ENCODE measurements around the gene GPBP1L1.
"Not testable (repeated sequence)": the region's sequence is repeated elsewhere in the genome, so short reads cannot be mapped to it uniquely, and the experiment has no call there.

The GPBP1L1 gene

DNA sequence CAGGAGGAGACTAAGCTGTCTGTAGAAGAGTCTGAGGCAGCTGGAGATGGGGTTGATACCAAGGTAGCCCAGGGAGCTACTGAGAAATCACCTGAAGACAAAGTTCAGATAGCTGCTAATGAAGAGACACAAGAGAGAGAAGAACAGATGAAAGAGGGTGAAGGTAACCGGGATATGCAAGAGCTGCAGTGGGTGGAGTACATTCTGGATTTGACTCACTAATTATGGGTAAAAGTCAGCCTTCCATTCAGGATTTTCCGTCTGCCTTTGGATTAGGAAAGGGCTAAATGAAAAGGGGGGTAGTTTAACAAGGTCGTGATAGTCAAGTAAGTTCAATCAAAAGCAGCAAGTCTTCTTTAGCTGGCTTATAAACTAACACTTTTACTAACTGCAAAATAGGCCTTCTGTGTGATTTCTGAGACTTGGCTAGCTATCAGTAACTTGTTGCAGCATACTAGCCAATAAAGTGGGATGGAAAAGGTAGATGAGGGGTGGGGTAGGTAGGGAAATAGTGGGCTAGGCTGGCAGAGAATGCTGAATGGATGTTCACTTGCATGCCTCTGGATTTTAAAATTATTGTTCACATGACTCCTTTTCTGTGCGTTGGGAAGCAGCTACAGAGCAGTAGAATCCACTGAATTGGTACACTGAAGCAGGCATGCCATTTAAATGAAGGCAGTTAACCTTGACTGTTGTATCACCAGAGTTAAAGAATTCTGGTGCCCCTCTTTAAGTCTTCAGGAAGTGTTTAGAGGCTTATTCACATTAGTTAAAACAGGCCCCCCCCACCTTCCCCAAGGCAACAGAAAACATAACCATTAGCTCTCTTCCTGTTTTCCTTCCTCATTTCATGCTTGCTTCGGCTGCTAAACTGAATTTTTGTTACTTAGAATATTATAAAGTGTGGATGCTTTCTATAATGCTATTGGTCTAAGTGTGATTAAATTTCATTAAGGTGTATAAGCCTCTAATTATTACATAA is 77.9 kb downstream of the GPBP1L1 start:
- TF ChIP-seq MYC (IDR thresholded peaks at IDR 0.05; ENCODE audit: low read depth, low read length) (no peak), POLR2A (IDR thresholded peaks at IDR 0.05; ENCODE audit: extremely low read depth, insufficient read length) (no peak)
- TF ChIP-seq, protein P1, sequence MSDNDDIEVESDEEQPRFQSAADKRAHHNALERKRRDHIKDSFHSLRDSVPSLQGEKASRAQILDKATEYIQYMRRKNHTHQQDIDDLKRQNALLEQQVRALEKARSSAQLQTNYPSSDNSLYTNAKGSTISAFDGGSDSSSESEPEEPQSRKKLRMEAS (IDR thresholded peaks at IDR 0.05; ENCODE audit: low read depth, low read length) = no peak
- TF ChIP-seq, protein P2, sequence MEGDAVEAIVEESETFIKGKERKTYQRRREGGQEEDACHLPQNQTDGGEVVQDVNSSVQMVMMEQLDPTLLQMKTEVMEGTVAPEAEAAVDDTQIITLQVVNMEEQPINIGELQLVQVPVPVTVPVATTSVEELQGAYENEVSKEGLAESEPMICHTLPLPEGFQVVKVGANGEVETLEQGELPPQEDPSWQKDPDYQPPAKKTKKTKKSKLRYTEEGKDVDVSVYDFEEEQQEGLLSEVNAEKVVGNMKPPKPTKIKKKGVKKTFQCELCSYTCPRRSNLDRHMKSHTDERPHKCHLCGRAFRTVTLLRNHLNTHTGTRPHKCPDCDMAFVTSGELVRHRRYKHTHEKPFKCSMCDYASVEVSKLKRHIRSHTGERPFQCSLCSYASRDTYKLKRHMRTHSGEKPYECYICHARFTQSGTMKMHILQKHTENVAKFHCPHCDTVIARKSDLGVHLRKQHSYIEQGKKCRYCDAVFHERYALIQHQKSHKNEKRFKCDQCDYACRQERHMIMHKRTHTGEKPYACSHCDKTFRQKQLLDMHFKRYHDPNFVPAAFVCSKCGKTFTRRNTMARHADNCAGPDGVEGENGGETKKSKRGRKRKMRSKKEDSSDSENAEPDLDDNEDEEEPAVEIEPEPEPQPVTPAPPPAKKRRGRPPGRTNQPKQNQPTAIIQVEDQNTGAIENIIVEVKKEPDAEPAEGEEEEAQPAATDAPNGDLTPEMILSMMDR (IDR thresholded peaks at IDR 0.05; ENCODE audit: low read depth, low read length) = no peak
- DNase-seq (ENCODE audit: low read depth) = peak; percentile 42
- no peak overlapping the region for H3K4me3 ChIP-seq (ENCODE audit: low read depth, low read length)

DNA sequence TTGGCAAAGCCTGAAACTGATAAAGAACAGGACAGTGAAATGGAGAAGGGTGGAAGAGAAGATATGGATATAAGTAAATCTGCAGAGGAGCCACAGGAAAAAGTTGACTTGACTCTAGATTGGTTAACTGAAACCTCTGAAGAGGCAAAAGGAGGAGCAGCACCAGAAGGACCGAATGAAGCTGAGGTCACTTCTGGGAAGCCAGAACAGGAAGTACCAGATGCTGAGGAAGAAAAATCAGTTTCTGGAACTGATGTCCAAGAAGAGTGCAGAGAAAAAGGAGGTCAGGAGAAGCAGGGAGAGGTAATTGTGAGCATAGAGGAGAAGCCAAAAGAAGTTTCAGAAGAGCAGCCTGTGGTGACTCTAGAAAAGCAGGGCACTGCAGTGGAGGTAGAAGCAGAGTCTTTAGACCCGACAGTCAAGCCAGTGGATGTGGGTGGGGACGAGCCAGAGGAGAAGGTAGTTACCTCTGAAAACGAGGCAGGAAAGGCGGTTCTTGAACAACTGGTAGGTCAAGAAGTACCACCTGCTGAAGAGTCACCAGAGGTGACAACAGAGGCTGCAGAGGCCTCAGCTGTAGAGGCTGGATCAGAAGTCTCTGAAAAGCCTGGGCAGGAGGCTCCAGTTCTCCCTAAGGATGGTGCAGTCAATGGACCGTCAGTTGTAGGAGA is 78.8 kb downstream of the GPBP1L1 start:
- no peak for DNase-seq (ENCODE audit: low read depth)
- no peak overlapping the region for H3K4me3 ChIP-seq (ENCODE audit: low read depth, low read length)
- TF ChIP-seq, protein P2 (IDR thresholded peaks at IDR 0.05; ENCODE audit: low read depth, low read length) = no peak
- TF ChIP-seq MYC (IDR thresholded peaks at IDR 0.05; ENCODE audit: low read depth, low read length) (no peak), POLR2A (IDR thresholded peaks at IDR 0.05; ENCODE audit: extremely low read depth, insufficient read length) (no peak)
- TF ChIP-seq, protein P1 (IDR thresholded peaks at IDR 0.05; ENCODE audit: low read depth, low read length) = no peak

- DNase-seq (ENCODE audit: low read depth) = no peak
- no peak for TF ChIP-seq POLR2A (IDR thresholded peaks at IDR 0.05; ENCODE audit: extremely low read depth, insufficient read length)
- TF ChIP-seq, protein P1 (IDR thresholded peaks at IDR 0.05; ENCODE audit: low read depth, low read length) = no peak
- TF ChIP-seq, protein P2 (IDR thresholded peaks at IDR 0.05; ENCODE audit: low read depth, low read length) = no peak
- TF ChIP-seq MYC (IDR thresholded peaks at IDR 0.05; ENCODE audit: low read depth, low read length) = no peak
- H3K4me3 ChIP-seq (ENCODE audit: low read depth, low read length) = no peak overlapping the region
Observed at GRCh38 chr1:45604239-45604638, 82.1 kb downstream of the GPBP1L1 start.

DNA sequence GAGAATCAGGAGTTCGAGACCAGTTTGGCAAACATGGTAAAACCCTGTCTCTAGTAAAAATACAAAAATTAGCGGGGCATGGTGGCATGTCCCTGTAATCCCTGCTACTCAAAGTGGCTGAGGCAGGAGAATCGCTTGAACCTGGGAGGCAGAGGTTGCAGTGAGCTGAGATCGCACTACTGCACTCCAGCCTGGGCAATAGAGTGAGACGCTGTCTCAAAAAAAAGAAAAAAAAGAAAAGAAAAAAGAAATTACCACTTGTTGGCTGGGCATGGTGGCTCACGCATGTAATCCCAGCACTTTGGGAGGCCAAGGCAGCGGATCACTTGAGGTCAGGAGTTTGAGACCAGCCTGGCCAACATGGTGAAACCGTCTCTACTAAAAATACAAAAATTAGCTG is 89.6 kb downstream of the GPBP1L1 start:
- not testable (repeated sequence) for DNase-seq (ENCODE audit: low read depth); H3K4me3 ChIP-seq (ENCODE audit: low read depth, low read length)

- DNase-seq (ENCODE audit: low read depth) = no peak
- no peak overlapping the region for H3K4me3 ChIP-seq (ENCODE audit: low read depth, low read length)
- TF ChIP-seq, protein P1 (IDR thresholded peaks at IDR 0.05; ENCODE audit: low read depth, low read length) = no peak
- TF ChIP-seq, protein P2 (IDR thresholded peaks at IDR 0.05; ENCODE audit: low read depth, low read length) = no peak
Observed at GRCh38 chr1:45594412-45594811, 91.9 kb downstream of the GPBP1L1 start.

- no peak for DNase-seq (ENCODE audit: low read depth)
- no peak overlapping the region for H3K4me3 ChIP-seq (ENCODE audit: low read depth, low read length)
- TF ChIP-seq MYC (IDR thresholded peaks at IDR 0.05; ENCODE audit: low read depth, low read length) = no peak
- TF ChIP-seq, protein P1 (IDR thresholded peaks at IDR 0.05; ENCODE audit: low read depth, low read length) = no peak
- TF ChIP-seq, protein P2 (IDR thresholded peaks at IDR 0.05; ENCODE audit: low read depth, low read length) = no peak
- no peak for TF ChIP-seq POLR2A (IDR thresholded peaks at IDR 0.05; ENCODE audit: extremely low read depth, insufficient read length)
Observed at GRCh38 chr1:45589861-45590260, 96.5 kb downstream of the GPBP1L1 start.

All from NB4 (cell line).